Caco-2 (cell line): ENCODE measurements around the gene SPG11. TPM values are rescaled to one million over a fixed set of nuclear protein-coding genes. Genes with fewer than 3 reads are reported as not detected.

Experiments
- BruUV-seq: library from RNA; stranded (reverse); fragments of 400-500 nt; replicated peaks from 2 replicates; lab custom pipeline; 2021; lab: Mats Ljungman, UMichigan
- CTCF ChIA-PET: fragments of 300-600 bp; sonication (Branson Sonifier 250); formaldehyde crosslinking; loops from one replicate; lab custom pipeline; 2022; ENCODE audit warnings: antibody characterized with exemption; lab: Charles Lee
- POLR2A ChIA-PET: fragments of 300-600 bp; sonication (Branson Sonifier 250); formaldehyde crosslinking; loops from one replicate; lab custom pipeline; 2022; ENCODE audit warnings: antibody characterized with exemption; lab: Charles Lee
- DNase-seq, 2 experiments: peaks; one replicate each; pipeline versions ENCODE4 v3.0.0 to v3.0.0-alpha.2; 2020 to 2022
- H3K27me3 ChIP-seq: replicated peaks from 2 replicates; pipeline ENCODE4 v1.6.0; 2011; ENCODE audit warnings: low read length; ENCODE audit not compliant: control insufficient read depth, insufficient read depth
- H3K36me3 ChIP-seq: 2 replicates; pipeline ENCODE4 v1.5.1; 2011; ENCODE audit warnings: low read length; ENCODE audit not compliant: control insufficient read depth, insufficient read depth
- H3K4me1 ChIP-seq: fragments of 250-450 bp; sonication (Bioruptor Pico); 2 replicates; pipeline ENCODE4 v1.5.1; 2020; ENCODE audit warnings: mild to moderate bottlenecking
- H3K4me3 ChIP-seq: 2 replicates; pipeline ENCODE4 v1.5.1; 2011; ENCODE audit warnings: low read depth, mild to moderate bottlenecking, control low read depth, low read length
- H3K9me3 ChIP-seq: fragments of 250-450 bp; sonication (Bioruptor Pico); 2 replicates; pipeline ENCODE4 v1.5.1; 2020; ENCODE audit warnings: mild to moderate bottlenecking, moderate library complexity
- H3K27ac Mint-ChIP-seq: one replicate; pipeline ENCODE4 v1.8.0; 2022; ENCODE audit warnings: mixed read lengths; ENCODE audit not compliant: unreplicated experiment
- H3K27me3 Mint-ChIP-seq: one replicate; pipeline ENCODE4 v1.8.0; 2022; ENCODE audit warnings: mixed read lengths; ENCODE audit not compliant: insufficient read depth, unreplicated experiment
- H3K36me3 Mint-ChIP-seq: one replicate; pipeline ENCODE4 v1.8.0; 2022; ENCODE audit warnings: mild to moderate bottlenecking, mixed read lengths; ENCODE audit not compliant: insufficient read depth, unreplicated experiment
- H3K4me1 Mint-ChIP-seq: one replicate; pipeline ENCODE4 v1.8.0; 2022; ENCODE audit warnings: low read depth, mixed read lengths; ENCODE audit not compliant: unreplicated experiment
- H3K4me3 Mint-ChIP-seq: one replicate; pipeline ENCODE4 v1.8.0; 2022; ENCODE audit warnings: mild to moderate bottlenecking, moderate library complexity, mixed read lengths; ENCODE audit not compliant: unreplicated experiment
- H3K9me3 Mint-ChIP-seq: one replicate; pipeline ENCODE4 v1.8.0; 2022; ENCODE audit warnings: mixed read lengths; ENCODE audit not compliant: unreplicated experiment
- CTCF ChIP-seq, 2 experiments: fragments of 200-600 bp in 1 of 2; IDR thresholded peaks; 1 replicate in 1 of 2; 2 replicates in 1 of 2; pipeline versions ENCODE4 v1.5.1 to v1.8.0; 2011 to 2022; ENCODE audit warnings: antibody characterized with exemption in 1 of 2, control low read depth in 1 of 2, inconsistent platforms in 1 of 2, low read depth in 1 of 2, low read length in 1 of 2, mild to moderate bottlenecking in 1 of 2, moderate library complexity in 1 of 2; ENCODE audit not compliant: insufficient read depth in 1 of 2, severe bottlenecking in 1 of 2, unreplicated experiment in 1 of 2
- intact Hi-C: fragments of 100-400 bp; cut with micrococcal nuclease; formaldehyde crosslinking; loops from one replicate; pipeline ENCODE4 v1.10.0; 2022; ENCODE audit not compliant: unreplicated experiment
- total RNA-seq: library from RNA; stranded (reverse); gene quantifications from 2 replicates; pipeline ENCODE4 v1.2.3, GENCODE V29; 2022

The SPG11 gene
- total RNA-seq, 1 experiment from 2014 or later: 43.3 TPM

- Mint-ChIP-seq H3K36me3 (peaks cover 88% of the 10 kb centered on the region), H3K9me3 (no peaks in the 10 kb centered on the region), H3K4me1 (peaks cover 12% of the 10 kb centered on the region), H3K27ac (peak within 1 kb of the TSS; percentile 90), H3K4me3 (peak within 1 kb of the TSS; percentile 94), H3K27me3 (no peaks in the 10 kb centered on the region)
- no peaks in the 10 kb centered on the region for H3K9me3 ChIP-seq
- H3K36me3 ChIP-seq: no peaks in the 10 kb centered on the region
- peak; percentile 95 to 97 for DNase-seq
- H3K4me3 ChIP-seq: peak within 1 kb of the TSS; percentile 93
- ChIA-PET POLR2A (interaction anchor here (0.5 to 1.4 kb wide), 12 partner anchors 9 to 737 kb away, joined by 3 to 13 read pairs (median 4); partner anchors contain the start of genes B2M, GOLM2, HYPK and PATL2), CTCF (interaction anchor here (0.6 to 1.3 kb wide), 8 partner anchors 9 to 634 kb away, joined by 3 to 8 read pairs (median 4); partner anchors contain the start of gene CTDSPL2)
- no peak for TF ChIP-seq CTCF (IDR thresholded peaks at IDR 0.05; ENCODE audit: insufficient read depth in 1 of 2, low read depth in 1 of 2, low read length in 1 of 2, severe bottlenecking in 1 of 2, unreplicated experiment in 1 of 2)
- no peaks in the 10 kb centered on the region for H3K27me3 ChIP-seq
- H3K4me1 ChIP-seq: peaks cover 4% of the 10 kb centered on the region; the same call in 1 of the 2 replicates
- intact Hi-C loops: loop anchor here (10.0 kb wide), 1 partner anchor 252 kb away; the partner anchor contains the start of gene GOLM2
- BruUV-seq: no TSS peak
Observed at GRCh38 chr15:44536962-44537734, 126.3 kb downstream of the SPG11 start, which contains the start of gene EIF3J. Gene EIF3J (plus strand): TSS chr15:44537147. CDS start chr15:44537195, 48 bp downstream.

- CTCF ChIA-PET: interaction anchor here (0.6 to 1.3 kb wide), 8 partner anchors 10 to 633 kb away, joined by 3 to 8 read pairs (median 4); partner anchors contain the start of gene CTDSPL2
- intact Hi-C loops: loop anchor here (10.0 kb wide), 1 partner anchor 252 kb away; the partner anchor contains the start of gene GOLM2
- Histone ChIP-seq H3K27me3 (no peaks in the 10 kb centered on the region), H3K4me1 (peaks cover 4% of the 10 kb centered on the region; the same call in 1 of the 2 replicates), H3K4me3 (peak overlapping the region; percentile 82), H3K9me3 (no peaks in the 10 kb centered on the region), H3K36me3 (no peaks in the 10 kb centered on the region)
- DNase-seq: peak; percentile 89 to 90
- Mint-ChIP-seq H3K9me3 (no peaks in the 10 kb centered on the region), H3K4me3 (peak overlapping the region; percentile 94), H3K4me1 (peaks cover 12% of the 10 kb centered on the region), H3K27me3 (no peaks in the 10 kb centered on the region), H3K36me3 (peaks cover 84% of the 10 kb centered on the region), H3K27ac (peak overlapping the region; percentile 90)
- TF ChIP-seq CTCF (IDR thresholded peaks at IDR 0.05; ENCODE audit: insufficient read depth in 1 of 2, low read depth in 1 of 2, low read length in 1 of 2, severe bottlenecking in 1 of 2, unreplicated experiment in 1 of 2): peak in 1 of 2 experiments; percentile 54
- BruUV-seq: no TSS peak
- POLR2A ChIA-PET: interaction anchor here (0.5 to 1.4 kb wide), 10 partner anchors 8 to 727 kb away, joined by 3 to 13 read pairs (median 4); partner anchors contain the start of genes B2M, GOLM2 and PATL2
Observed at GRCh38 chr15:44536302-44536961, 127.0 kb downstream of the SPG11 start.
